Aorta (tissue), 5 donors: ENCODE measurements around the gene ETFA. TPM values are rescaled to one million over a fixed set of nuclear protein-coding genes. Genes with fewer than 3 reads are reported as not detected.

Source experiments
- ATAC-seq: fragments of 200-7000 bp; cut with Tn5 transposase; one replicate; pipeline ENCODE4 v1.9.1; 2022; ENCODE audit warnings: moderate library complexity; ENCODE audit not compliant: low FRiP score
- DNase-seq, 2 donors: peaks; one replicate each; pipeline ENCODE4 v3.0.0-alpha.2; 2020
- H3K27ac ChIP-seq, 2 donors: one replicate each; pipeline ENCODE4 v1.5.1; 2013; ENCODE audit warnings: low read length in 2 of 2, mild to moderate bottlenecking in 2 of 2, moderate library complexity in 2 of 2, control low read depth in 1 of 2, inconsistent platforms in 1 of 2, low read depth in 1 of 2
- H3K27me3 ChIP-seq, 2 donors: one replicate each; pipeline ENCODE4 v1.6.1; 2013; ENCODE audit warnings: control low read depth in 1 of 2, low read length in 1 of 2, mild to moderate bottlenecking in 1 of 2, moderate library complexity in 1 of 2; ENCODE audit not compliant: insufficient read depth in 2 of 2, control insufficient read depth in 1 of 2
- H3K36me3 ChIP-seq, 2 donors: one replicate each; pipeline ENCODE4 v1.6.1; 2013; ENCODE audit warnings: control low read depth in 1 of 2, low read length in 1 of 2, mild to moderate bottlenecking in 1 of 2; ENCODE audit not compliant: insufficient read depth in 2 of 2, control insufficient read depth in 1 of 2
- H3K4me1 ChIP-seq, 2 donors: one replicate each; pipeline ENCODE4 v1.6.1; 2013; ENCODE audit warnings: low read length in 2 of 2, control low read depth in 1 of 2, mild to moderate bottlenecking in 1 of 2, moderate library complexity in 1 of 2; ENCODE audit not compliant: insufficient read depth in 2 of 2, control insufficient read depth in 1 of 2
- H3K4me3 ChIP-seq, 2 donors: one replicate each; pipeline ENCODE4 v1.5.1; 2013; ENCODE audit warnings: low read length in 2 of 2, control low read depth in 1 of 2, mild to moderate bottlenecking in 1 of 2
- H3K9me3 ChIP-seq: one replicate; pipeline ENCODE4 v1.6.1; 2013; ENCODE audit warnings: mild to moderate bottlenecking, low read length; ENCODE audit not compliant: control insufficient read depth
- WGBS, 2 donors: extraction: QIAGEN DNeasy Blood & Tissue Kit; methylation state at CpG; one replicate each; pipeline ENCODE4 v1.1.7; 2013; 5-methylcytosine and 5-hydroxymethylcytosine counted together
- intact Hi-C, 2 donors: fragments of 100-400 bp; cut with DNase I; formaldehyde crosslinking; loops; one replicate each; pipeline versions ENCODE4 v1.14.2 to v1.15.0; 2022
- polyA plus RNA-seq, 2 donors: library from polyadenylated mRNA; stranded (reverse); fragments of 200-250 nt; gene quantifications; one replicate each; pipeline ENCODE4 v1.2.3, GENCODE V29; 2013
- total RNA-seq, 2 donors: library from RNA; stranded (reverse); fragmentation: NEBNext Ultra II Directional; extraction: Animal tissue kit (Norgen Biotek cat#: 25700); gene quantifications; one replicate each; pipeline ENCODE4 v1.2.1, GENCODE V29; 2021
- donor health status: healthy with polysubstance abuse.
- donor health status: Bipolar disorder and iron deficiency.
- donor health status: DM: no; HTN: no; CAD: no.
- donor health status: DM: no; HTN: no; CAD: no.
- donor health status: DM: yes; HTN: yes; CAD: no.

ETFA gene
- total and polyA plus RNA-seq, 4 donors = 76.0 to 152 (median 81.0) TPM

DNA sequence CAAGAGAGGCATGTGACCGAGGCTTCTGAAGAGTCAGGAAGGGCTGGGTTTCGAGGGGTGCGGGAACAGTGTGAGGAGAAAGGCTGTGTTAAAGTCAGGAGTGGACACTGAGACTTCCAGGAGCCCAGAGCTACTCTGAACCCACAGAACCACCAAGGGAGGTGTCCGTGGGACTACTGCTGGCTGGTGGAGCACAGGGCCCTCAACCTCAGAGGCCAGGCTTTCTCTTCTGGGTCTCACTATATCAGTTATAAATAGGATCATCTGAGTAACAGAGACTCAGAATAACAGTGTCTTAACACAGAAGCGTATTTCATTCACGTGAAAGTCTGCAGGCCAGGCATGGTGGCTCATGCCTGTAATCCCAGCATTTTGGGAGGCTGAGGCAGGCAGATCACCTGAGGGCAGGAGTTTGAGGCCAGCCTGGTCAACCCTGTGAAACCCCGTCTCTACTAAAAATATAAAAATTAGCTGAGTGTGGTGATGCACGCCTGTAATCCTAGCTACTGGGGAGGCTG lies 137.9 kb downstream of the ETFA start:
- Histone ChIP-seq H3K9me3 (no peaks in the 10 kb centered on the region), H3K4me3 (no peak overlapping the region), H3K27ac (no peak overlapping the region), H3K27me3 (no peaks in the 10 kb centered on the region), H3K4me1 (peaks cover 0 to 3% of the 10 kb centered on the region in 2 donors), H3K36me3 (no peaks in the 10 kb centered on the region)
- no peak for ATAC-seq
- DNase-seq = no peak
- 93% methylated on average over 8 of the region's 8 CpGs for whole genome bisulfite sequencing, 2 donors
- intact Hi-C loops = no loop called here

DNA sequence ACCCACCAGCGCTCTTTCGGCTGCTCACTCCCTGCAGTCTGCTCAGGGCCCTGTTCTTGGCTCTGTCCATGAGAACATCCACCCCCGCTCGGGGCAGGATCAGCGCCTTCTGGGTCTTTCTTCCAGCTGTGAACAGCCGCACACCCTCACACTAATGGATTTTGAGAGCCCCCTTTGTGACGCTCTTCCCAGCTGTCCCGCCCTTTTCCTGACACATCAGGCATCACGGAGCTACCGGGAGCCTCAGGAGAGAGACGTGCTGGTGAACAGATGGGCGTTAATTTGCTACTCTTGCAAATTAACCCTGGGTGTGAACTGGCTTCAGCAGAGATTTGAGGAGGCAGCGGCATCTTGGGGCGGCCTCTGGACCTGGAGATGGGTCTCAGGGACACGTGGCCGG lies 138.5 kb downstream of the ETFA start:
- no peak overlapping the region for H3K27ac ChIP-seq
- intact Hi-C loops = no loop called here
- H3K36me3 ChIP-seq = no peaks in the 10 kb centered on the region
- no peak for ATAC-seq
- H3K4me3 ChIP-seq = no peak overlapping the region
- H3K4me1 ChIP-seq = no peaks in the 10 kb centered on the region
- 87 to 89% methylated on average over 16 of the region's 16 CpGs for WGBS, 2 donors
- no peaks in the 10 kb centered on the region for H3K27me3 ChIP-seq
- H3K9me3 ChIP-seq = no peaks in the 10 kb centered on the region
- DNase-seq = no peak

DNA sequence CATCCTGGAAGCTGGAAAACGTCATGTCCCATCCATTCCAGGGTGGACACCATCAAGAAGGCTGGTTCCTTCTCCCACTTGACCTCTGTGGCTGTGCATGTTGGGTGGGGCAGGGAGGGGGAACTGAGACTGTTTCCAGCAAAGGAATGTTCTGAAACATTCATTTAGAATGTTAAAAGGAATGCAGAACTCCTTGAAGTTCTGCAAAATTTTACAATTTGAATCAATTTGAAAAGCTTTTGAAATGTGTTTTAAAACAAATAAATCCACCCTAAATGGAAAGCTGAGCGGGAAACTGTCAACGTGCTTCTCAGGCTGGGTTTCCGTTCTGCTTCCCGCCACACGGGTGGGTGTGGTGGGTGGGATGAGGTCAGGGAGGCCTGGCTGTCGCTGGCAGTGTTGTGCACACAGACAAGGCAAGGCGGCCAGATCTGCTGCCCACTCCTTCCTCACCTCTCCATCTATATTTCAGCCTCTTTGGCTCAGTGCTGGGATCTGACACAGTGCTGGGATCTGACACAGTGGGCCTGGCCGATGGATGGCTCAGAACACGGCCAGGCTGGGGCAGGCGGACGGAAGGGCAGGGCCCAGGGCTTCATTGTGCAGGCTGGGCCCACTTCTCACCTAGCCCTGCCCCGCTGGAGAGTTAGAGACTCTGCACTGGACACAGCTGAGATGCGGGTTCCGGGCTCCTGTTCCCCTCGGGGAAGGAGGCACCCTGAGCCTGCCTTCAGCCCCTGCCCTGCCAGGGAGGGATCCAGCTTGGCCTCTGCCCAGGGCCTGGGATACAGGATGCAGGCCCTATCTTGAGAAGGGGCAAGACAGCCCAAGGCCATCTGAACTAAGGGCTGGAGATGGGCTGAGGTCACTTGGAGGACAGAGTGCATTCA lies 141.1 kb downstream of the ETFA start:
- Histone ChIP-seq H3K9me3 (no peaks in the 10 kb centered on the region), H3K4me3 (no peak overlapping the region), H3K27ac (no peak overlapping the region), H3K36me3 (no peaks in the 10 kb centered on the region), H3K4me1 (no peaks in the 10 kb centered on the region), H3K27me3 (no peaks in the 10 kb centered on the region)
- WGBS, 2 donors = 77 to 84% methylated on average over 15 to 16 of the region's 16 CpGs
- no peak for ATAC-seq
- no peak for DNase-seq
- intact Hi-C loops = no loop called here

DNA sequence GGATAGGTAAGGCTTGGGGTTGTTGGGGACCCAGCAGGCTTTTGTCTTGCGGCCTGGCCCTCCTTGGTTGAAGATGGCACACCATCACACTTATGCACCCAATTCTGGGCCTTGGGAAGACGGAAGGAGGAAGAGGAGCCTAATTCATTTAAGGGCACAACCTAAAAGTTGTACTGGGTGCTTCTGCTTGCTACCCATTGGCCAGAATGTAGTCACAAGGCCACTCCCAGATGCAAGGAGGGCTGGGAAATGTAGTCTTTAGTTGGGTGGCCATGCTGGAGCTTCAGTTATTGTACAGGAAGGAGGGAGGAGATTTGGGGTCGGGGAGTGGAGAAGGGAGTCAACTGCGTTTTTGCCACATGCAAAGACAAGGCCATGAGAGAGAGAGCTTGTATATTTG lies 142.3 kb downstream of the ETFA start:
- H3K36me3 ChIP-seq = no peaks in the 10 kb centered on the region
- H3K4me1 ChIP-seq = no peaks in the 10 kb centered on the region
- no peak for DNase-seq
- intact Hi-C loops = no loop called here
- H3K27me3 ChIP-seq = no peaks in the 10 kb centered on the region
- H3K9me3 ChIP-seq = no peaks in the 10 kb centered on the region
- ATAC-seq = no peak
- H3K27ac ChIP-seq = no peak overlapping the region
- H3K4me3 ChIP-seq = no peak overlapping the region
- WGBS, 2 donors = 87 to 91% methylated on average over 4 of the region's 4 CpGs

DNA sequence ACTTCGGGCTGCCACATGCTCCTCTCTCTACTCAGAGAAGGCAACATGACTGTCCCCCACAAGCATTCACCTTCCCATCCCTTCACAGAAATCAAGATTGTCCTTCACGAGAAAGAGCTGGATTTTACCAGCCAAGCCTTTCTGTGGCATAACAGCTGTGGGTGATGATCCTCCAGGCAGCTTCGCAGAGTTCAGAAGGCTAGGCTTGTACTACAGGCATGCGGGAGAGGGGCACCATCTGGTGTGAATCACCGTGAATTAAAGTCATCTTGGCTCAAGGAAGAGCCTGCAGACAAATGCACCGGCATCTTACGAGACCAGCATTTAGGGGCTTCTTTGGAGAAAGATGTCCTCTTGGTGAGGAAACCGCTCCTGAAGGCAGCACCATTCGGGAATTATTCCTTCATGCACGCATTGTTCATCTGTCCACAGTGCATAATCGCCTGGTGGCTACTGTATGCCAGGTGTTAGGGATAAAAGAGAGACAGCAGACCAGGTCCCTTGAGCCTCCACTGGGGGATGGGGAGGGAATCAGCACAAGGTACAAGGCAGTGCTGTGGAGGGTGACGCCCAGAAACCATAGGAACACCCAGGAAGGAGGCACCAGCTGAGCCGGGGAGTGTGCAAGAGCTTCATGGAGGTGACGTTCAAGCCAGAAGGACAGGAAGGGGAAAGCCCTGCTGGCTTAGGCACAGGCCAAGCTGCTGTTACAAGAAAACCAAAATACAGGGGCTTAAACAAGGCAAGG lies 142.9 kb downstream of the ETFA start:
- no peak for ATAC-seq
- no peaks in the 10 kb centered on the region for H3K27me3 ChIP-seq
- 94 to 97% methylated on average over 14 of the region's 14 CpGs for WGBS, 2 donors
- H3K4me3 ChIP-seq = no peak overlapping the region
- H3K9me3 ChIP-seq = no peaks in the 10 kb centered on the region
- intact Hi-C loops = no loop called here
- no peak overlapping the region for H3K27ac ChIP-seq
- no peaks in the 10 kb centered on the region for H3K36me3 ChIP-seq
- no peak for DNase-seq
- H3K4me1 ChIP-seq = no peaks in the 10 kb centered on the region

DNA sequence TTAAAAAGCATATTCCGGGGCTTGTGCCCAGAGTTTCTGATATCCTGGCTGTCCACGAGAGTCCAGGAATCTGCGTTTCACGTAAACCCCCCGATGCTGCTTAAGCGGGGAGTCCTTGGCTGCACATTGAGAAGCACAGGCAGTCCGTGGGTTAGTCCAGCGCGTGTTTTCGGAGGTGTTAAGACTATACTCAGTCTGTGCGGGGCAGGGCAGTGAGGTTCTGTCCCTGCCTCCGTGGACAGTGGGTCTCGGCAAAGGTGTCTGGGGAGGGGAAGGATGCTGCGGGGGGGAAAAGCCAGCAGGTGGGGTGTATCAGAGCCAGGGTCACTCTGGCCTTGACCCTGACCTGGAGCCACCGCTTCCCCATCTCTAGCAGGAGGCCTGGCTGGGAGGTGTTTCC lies 145.3 kb downstream of the ETFA start:
- no peaks in the 10 kb centered on the region for H3K36me3 ChIP-seq
- H3K4me1 ChIP-seq = no peaks in the 10 kb centered on the region
- no peak for ATAC-seq
- no peak overlapping the region for H3K4me3 ChIP-seq
- no peak overlapping the region for H3K27ac ChIP-seq
- intact Hi-C loops = no loop called here
- H3K9me3 ChIP-seq = no peaks in the 10 kb centered on the region
- DNase-seq = no peak
- 95% methylated on average over 15 of the region's 15 CpGs for WGBS, 2 donors
- no peaks in the 10 kb centered on the region for H3K27me3 ChIP-seq

Other genes with a start within 250 kb of the ETFA start
- not detected for gene ISL2, start 25.3 kb upstream of the ETFA start, total RNA-seq
- not detected for gene ISL2, start 25.3 kb upstream of the ETFA start, polyA plus RNA-seq